Measurements from ENCODE around the gene RPS6KA1. TPM values are rescaled to one million over a fixed set of nuclear protein-coding genes. Genes with fewer than 3 reads are reported as not detected.

The RPS6KA1 gene
- total and polyA plus RNA-seq, 2 of the 8 experiments (the other 6 are each of a cell fraction or from before 2014, with no cell fraction given): 44.3 to 55.0 TPM

GRCh38 chr1:26548841-26549240 lies 19.3 kb downstream of the RPS6KA1 start:
- Histone ChIP-seq H3K36me3 (ENCODE audit: control insufficient read depth in 2 of 4, insufficient read depth in 4 of 4, low read length in 3 of 4) (peaks cover 0 to 21% (median 4%) of the 10 kb centered on the region in 4 experiments; a peak in 4 of 8 replicates), H3K14ac (ENCODE audit: insufficient read length) (no peak overlapping the region), H3K56ac (replicated peaks; ENCODE audit: insufficient read length, low read depth, low read length) (no peak overlapping the region), H2BK15ac (ENCODE audit: low read length) (no peak overlapping the region), H3K4ac (replicated peaks; ENCODE audit: insufficient read length, low read depth, low read length) (no peak overlapping the region), H2AFZ (ENCODE audit: low read length) (no peak overlapping the region), H3K4me2 (ENCODE audit: insufficient read depth in 1 of 2, low read depth in 2 of 2, low read length in 2 of 2) (no peak overlapping the region), H3K79me2 (ENCODE audit: control insufficient read depth in 1 of 2, insufficient read depth in 2 of 2, low read length in 2 of 2) (no peaks in the 10 kb centered on the region), H3K23ac (ENCODE audit: insufficient read length) (no peak overlapping the region), H3K4me3 (ENCODE audit: extremely low read depth in 1 of 4, insufficient read depth in 2 of 4, low read depth in 3 of 4, low read length in 4 of 4) (no peak overlapping the region), H3K4me1 (replicated peaks in 1 of 4; ENCODE audit: control insufficient read depth in 3 of 4, insufficient read depth in 4 of 4, low read length in 3 of 4) (peaks cover 0 to 6% (median 0%) of the 10 kb centered on the region in 4 experiments; a peak in 4 of 7 replicates), H3K18ac (ENCODE audit: extremely low read depth, low read length) (no peak overlapping the region), H3K23me2 (ENCODE audit: low read depth, low read length) (no peaks in the 10 kb centered on the region), H3K9ac (replicated peaks in 1 of 4; ENCODE audit: extremely low read depth in 1 of 4, low read depth in 3 of 4, low read length in 3 of 4) (no peak overlapping the region), H4K91ac (replicated peaks; ENCODE audit: insufficient read length, low read length) (no peak overlapping the region), H2BK20ac (ENCODE audit: low read length) (no peak overlapping the region), H3K79me1 (ENCODE audit: low read depth, low read length) (peaks cover 10% of the 10 kb centered on the region), H2BK12ac (ENCODE audit: low read depth, low read length) (no peak overlapping the region), H2AK5ac (ENCODE audit: low read depth, low read length) (no peak overlapping the region), H3K9me3 (ENCODE audit: insufficient read depth in 2 of 2, low read depth in 1 of 2, low read length in 1 of 2) (no peaks in the 10 kb centered on the region), H4K20me1 (replicated peaks in 1 of 2; ENCODE audit: control insufficient read depth in 1 of 2, insufficient read depth in 2 of 2, low read length in 2 of 2) (peaks cover 2 to 12% of the 10 kb centered on the region in 2 experiments), H3K27ac (ENCODE audit: low read depth, low read length) (no peak overlapping the region), H2BK5ac (ENCODE audit: low read depth, low read length) (no peak overlapping the region), H3K27me3 (replicated peaks in 1 of 4; ENCODE audit: control insufficient read depth in 3 of 4, extremely low read depth in 1 of 4, insufficient read depth in 3 of 4, low read length in 3 of 4) (no peaks in the 10 kb centered on the region), H2BK120ac (replicated peaks; ENCODE audit: low read depth, low read length) (no peak overlapping the region), H4K8ac (ENCODE audit: extremely low read depth, insufficient read depth, low read length) (no peak overlapping the region), H4K5ac (ENCODE audit: insufficient read length, low read depth, low read length) (no peak overlapping the region)
- POLR2A ChIA-PET (ENCODE audit: partially characterized antibody): interaction anchor here (0.7 to 1.4 kb wide), 3 partner anchors 9 to 20 kb away, joined by 3 read pairs; no protein-coding TSS in a partner anchor
- DNase-seq (ENCODE audit: low read depth in 1 of 2, low spot score in 2 of 2) (no peak), FAIRE-seq (no peak)
- CTCF ChIA-PET (ENCODE audit: partially characterized antibody): interaction anchor here (1.0 to 3.5 kb wide), 2 partner anchors 10 to 42 kb away, joined by 3 to 24 read pairs; no protein-coding TSS in a partner anchor
- WGBS, 2 experiments (ENCODE audit: extremely low coverage in 1 of 2, insufficient coverage in 1 of 2, insufficient read length in 1 of 2, insufficient replicate concordance in 2 of 2, low coverage in 1 of 2, low lambda C conversion rate in 2 of 2, missing lambda C conversion rate in 1 of 2): 98% methylated on average over 3 of the region's 3 CpGs; no CpG with 5 or more reads in 1 of the 2 experiments
- TF ChIP-seq EZH2 (IDR thresholded peaks at IDR 0.05; ENCODE audit: low read depth, low read length, severe bottlenecking) (no peak), FOSL1 (IDR thresholded peaks at IDR 0.05; ENCODE audit: insufficient read depth, low read depth, low read length) (no peak), SIRT6 (IDR thresholded peaks at IDR 0.05; ENCODE audit: low read length) (no peak), MAFK (IDR thresholded peaks at IDR 0.05; ENCODE audit: low read depth, low read length) (no peak), TAF7 (optimal IDR thresholded peaks at IDR 0.05; ENCODE audit: borderline replicate concordance, low read depth, low read length) (no peak), ZNF274 (IDR thresholded peaks at IDR 0.05; ENCODE audit: borderline replicate concordance, extremely low read depth, low read length) (no peak), TAF1 (IDR thresholded peaks at IDR 0.05; ENCODE audit: low read depth, low read length) (no peak), E2F6 (IDR thresholded peaks at IDR 0.05) (no peak), CBX8 (IDR thresholded peaks at IDR 0.05; ENCODE audit: borderline replicate concordance, low read depth, low read length) (no peak), SP4 (IDR thresholded peaks at IDR 0.05; ENCODE audit: low read length) (no peak), EP300 (IDR thresholded peaks at IDR 0.05; ENCODE audit: borderline replicate concordance in 1 of 2, low read depth in 2 of 2, low read length in 2 of 2) (no peak), RBBP5 (IDR thresholded peaks at IDR 0.05; ENCODE audit: borderline replicate concordance, low read depth, low read length) (no peak)

Measured in H1 (cell line).